Ectodermal cell (in vitro differentiated cells): Measurements from ENCODE around the gene ALDH3B1.

Source experiments
- H3K27ac ChIP-seq: 2 replicates; pipeline ENCODE4 v1.7.0; 2013; ENCODE audit warnings: mild to moderate bottlenecking, low read depth, low read length; ENCODE audit not compliant: insufficient read depth, poor library complexity, severe bottlenecking
- H3K27me3 ChIP-seq: 2 replicates; pipeline ENCODE4 v1.7.0; 2013; ENCODE audit warnings: mild to moderate bottlenecking, low read length; ENCODE audit not compliant: insufficient read depth, control insufficient read depth, poor library complexity, severe bottlenecking
- H3K36me3 ChIP-seq: one replicate; pipeline ENCODE4 v1.7.0; 2013; ENCODE audit warnings: low read length; ENCODE audit not compliant: control insufficient read depth, insufficient read depth
- H3K4me1 ChIP-seq: one replicate; pipeline ENCODE4 v1.7.0; 2013; ENCODE audit warnings: low read length; ENCODE audit not compliant: control insufficient read depth, insufficient read depth
- H3K4me3 ChIP-seq: 2 replicates; pipeline ENCODE4 v1.7.0; 2013; ENCODE audit warnings: low read depth, low read length, control low read depth; ENCODE audit not compliant: insufficient read depth
- H3K9me3 ChIP-seq: 2 replicates; pipeline ENCODE4 v1.7.0; 2013; ENCODE audit warnings: mild to moderate bottlenecking, low read length, moderate library complexity; ENCODE audit not compliant: control insufficient read depth
- WGBS, 2 experiments: methylation state at CpG; one replicate each; pipeline ENCODE4 v1.1.7; 2013; ENCODE audit warnings: missing lambda C conversion rate in 2 of 2; 5-methylcytosine and 5-hydroxymethylcytosine counted together

ALDH3B1 gene

GRCh38 chr11:68014947-68015447, 4.9 kb downstream of the ALDH3B1 start:
- WGBS, 2 experiments: 93 to 94% methylated on average over 19 of the region's 19 CpGs
- Histone ChIP-seq H3K27ac (no peak overlapping the region), H3K36me3 (no peaks in the 10 kb centered on the region), H3K4me1 (peaks cover 25% of the 10 kb centered on the region), H3K27me3 (no peaks in the 10 kb centered on the region), H3K4me3 (no peak overlapping the region), H3K9me3 (no peaks in the 10 kb centered on the region)

DNA sequence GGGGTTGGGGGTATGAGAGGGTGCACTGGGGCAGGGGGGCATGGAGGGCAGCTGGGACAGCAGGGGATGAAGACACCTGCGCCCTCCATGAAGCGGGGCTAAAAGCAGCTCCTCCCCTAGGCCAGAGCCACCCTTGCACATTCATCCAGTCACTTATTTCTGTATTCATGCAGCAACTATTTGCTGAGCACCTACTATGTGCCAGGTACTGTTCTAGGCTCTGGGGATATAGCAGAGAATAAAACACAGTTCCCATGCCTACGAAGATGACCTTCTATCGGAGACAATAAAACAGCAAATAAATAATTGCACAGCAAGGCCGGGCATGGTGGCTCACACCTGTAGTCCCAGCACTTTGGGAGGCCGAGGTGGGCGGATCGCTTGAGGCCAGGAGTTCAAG, 5.3 kb downstream of the ALDH3B1 start:
- 92% methylated on average over 8 of the region's 8 CpGs for WGBS, 2 experiments
- Histone ChIP-seq H3K27me3 (no peaks in the 10 kb centered on the region), H3K4me1 (peaks cover 25% of the 10 kb centered on the region), H3K36me3 (no peaks in the 10 kb centered on the region), H3K4me3 (no peak overlapping the region), H3K27ac (no peak overlapping the region), H3K9me3 (no peaks in the 10 kb centered on the region)

DNA sequence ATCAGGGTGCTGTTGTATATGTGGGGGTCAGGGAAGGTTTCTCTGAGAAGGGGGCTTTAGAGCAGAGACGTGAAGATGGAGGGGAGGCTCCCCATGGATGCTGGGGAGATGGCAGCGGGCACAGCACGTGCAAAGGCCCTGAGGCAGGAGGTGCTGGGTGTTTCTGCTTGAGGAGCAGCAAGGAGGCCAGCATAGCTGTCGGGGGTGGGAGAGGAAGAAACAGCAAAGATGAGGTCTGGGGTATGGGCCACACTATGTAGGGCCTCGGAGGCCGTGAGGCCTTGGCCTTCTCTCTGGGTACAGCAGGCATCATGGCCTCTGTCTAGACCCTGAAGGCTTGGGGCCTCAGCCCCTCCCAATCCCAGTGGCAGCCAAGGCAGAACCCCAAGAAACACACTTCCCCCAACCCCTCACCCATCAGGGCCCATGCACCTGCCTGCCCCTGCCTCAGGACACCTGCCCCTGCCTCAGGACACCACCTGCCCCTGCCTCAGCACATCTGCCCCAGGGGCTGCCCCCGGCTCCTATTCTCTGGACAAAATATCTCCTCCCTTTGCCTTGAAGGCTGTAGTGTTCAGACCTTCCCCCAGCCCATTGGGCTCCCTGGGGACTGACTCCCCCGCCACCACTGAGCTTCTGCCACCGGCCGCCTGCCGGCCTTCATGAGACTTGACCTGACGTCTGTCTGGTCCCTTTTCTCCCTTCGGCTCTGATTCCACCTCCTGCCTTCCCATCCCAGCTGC, 6.2 kb downstream of the ALDH3B1 start:
- H3K36me3 ChIP-seq: no peaks in the 10 kb centered on the region
- no peaks in the 10 kb centered on the region for H3K27me3 ChIP-seq
- no peak overlapping the region for H3K4me3 ChIP-seq
- peaks cover 25% of the 10 kb centered on the region for H3K4me1 ChIP-seq
- no peak overlapping the region for H3K27ac ChIP-seq
- 73 to 74% methylated on average over 13 of the region's 13 CpGs for WGBS, 2 experiments
- no peaks in the 10 kb centered on the region for H3K9me3 ChIP-seq

DNA sequence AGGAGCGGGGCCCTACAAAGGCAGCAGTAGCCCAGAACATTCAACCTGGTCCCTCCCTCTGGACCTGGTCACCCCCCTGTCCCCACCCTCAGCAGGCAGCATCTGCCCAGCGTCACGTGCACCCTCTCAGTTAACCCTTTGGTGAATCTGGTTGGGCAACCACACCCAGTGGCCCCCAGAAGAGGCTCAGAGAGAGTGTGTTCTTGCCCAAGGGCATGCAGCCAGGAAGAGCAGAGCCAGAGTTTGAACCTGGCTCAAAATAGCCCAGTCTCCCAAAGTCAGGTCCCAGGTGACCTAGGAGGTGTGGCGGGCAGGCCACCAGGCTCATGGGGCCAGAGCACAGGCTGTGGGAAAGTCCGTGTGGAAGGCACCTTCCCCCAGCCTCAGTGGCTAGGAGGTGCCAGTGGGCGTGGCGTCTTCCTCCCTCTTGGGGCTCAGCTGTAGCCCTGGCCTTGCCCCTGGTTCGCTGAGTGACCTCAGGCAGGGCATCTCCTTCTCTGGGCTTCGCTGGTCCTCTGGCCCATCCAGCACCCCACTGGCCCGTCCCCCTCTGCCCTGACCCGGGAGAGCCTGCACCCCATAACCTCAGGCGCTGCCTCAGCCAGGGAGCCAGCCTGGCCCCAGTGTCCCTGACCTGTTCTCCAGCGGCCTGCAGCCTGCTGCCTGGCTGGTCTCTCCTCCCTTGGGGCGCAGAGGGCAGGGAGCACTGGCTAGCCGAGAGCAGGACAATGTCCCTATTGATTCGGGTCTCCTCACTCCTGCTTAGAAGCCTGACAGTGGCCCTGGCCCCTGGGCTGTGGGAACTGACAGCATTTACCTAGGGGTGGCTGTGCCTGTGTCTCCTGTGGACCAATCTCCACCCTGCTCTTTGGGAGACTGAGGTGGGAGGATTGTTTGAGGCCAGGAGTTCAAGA, 7.0 kb downstream of the ALDH3B1 start:
- Histone ChIP-seq H3K27ac (no peak overlapping the region), H3K9me3 (no peaks in the 10 kb centered on the region), H3K36me3 (no peaks in the 10 kb centered on the region), H3K27me3 (no peaks in the 10 kb centered on the region), H3K4me3 (no peak overlapping the region), H3K4me1 (peaks cover 19% of the 10 kb centered on the region)
- 76 to 78% methylated on average over 16 of the region's 16 CpGs for WGBS, 2 experiments

- no peaks in the 10 kb centered on the region for H3K27me3 ChIP-seq
- peaks cover 13% of the 10 kb centered on the region for H3K4me1 ChIP-seq
- no peak overlapping the region for H3K4me3 ChIP-seq
- no peaks in the 10 kb centered on the region for H3K9me3 ChIP-seq
- H3K36me3 ChIP-seq: no peaks in the 10 kb centered on the region
- 91 to 93% methylated on average over 26 to 27 of the region's 27 CpGs for WGBS, 2 experiments
- H3K27ac ChIP-seq: no peak overlapping the region
These were observed 8.0 kb downstream of the ALDH3B1 start for GRCh38 chr11:68017980-68018729.

DNA sequence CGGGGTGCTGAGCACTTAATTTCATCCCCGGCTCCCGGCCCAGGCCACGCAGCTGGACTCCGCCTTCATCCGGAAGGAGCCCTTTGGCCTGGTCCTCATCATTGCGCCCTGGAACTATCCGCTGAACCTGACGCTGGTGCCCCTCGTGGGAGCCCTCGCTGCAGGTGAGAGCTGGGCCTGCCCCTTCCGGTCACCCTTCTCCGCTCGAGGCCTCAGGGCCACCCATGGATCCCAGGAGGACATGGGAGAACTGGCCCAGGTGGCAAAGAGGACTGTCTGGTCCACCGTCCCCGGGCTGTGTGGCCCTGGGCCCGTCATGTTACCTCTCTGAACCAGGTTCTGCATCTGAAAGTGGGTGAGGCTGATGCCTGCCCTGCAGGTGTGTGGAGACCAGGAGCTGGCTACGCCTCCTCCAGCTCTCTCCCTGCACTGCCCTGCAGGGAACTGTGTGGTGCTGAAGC, 8.6 kb downstream of the ALDH3B1 start:
- 94 to 95% methylated on average over 18 of the region's 18 CpGs for WGBS, 2 experiments

GRCh38 chr11:68019486-68019885, 9.4 kb downstream of the ALDH3B1 start:
- WGBS, 2 experiments: 95% methylated on average over 12 of the region's 12 CpGs
- H3K4me1 ChIP-seq: peaks cover 13% of the 10 kb centered on the region

More for the DNA sequence above, 8.6 kb downstream of the ALDH3B1 start:
- H3K4me1 ChIP-seq: peaks cover 13% of the 10 kb centered on the region
- no peaks in the 10 kb centered on the region for H3K27me3 ChIP-seq
- no peaks in the 10 kb centered on the region for H3K9me3 ChIP-seq
- H3K4me3 ChIP-seq: no peak overlapping the region
- no peaks in the 10 kb centered on the region for H3K36me3 ChIP-seq
- H3K27ac ChIP-seq: no peak overlapping the region

DNA sequence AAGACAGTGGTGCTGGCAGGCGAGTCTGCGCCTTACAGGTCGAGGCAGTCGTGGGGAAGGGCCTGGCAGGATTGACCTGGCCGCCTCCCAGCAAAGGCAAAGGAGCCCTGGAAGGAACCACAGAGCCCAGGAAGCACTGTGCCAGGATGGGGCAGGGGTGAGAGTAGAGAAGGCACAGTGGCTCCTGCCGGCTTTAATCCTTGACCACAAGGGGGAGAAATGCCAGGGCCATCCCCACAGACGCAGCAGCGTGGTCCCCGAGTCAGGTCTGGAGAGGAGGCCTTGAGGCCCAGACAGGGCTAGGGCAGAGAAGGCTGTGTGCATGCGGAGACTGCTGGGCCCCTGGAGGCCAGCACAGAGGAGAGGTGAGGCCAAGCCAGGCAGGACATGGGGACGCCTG, 10.4 kb downstream of the ALDH3B1 start:
- 52 to 55% methylated on average over 11 of the region's 11 CpGs for WGBS, 2 experiments
- Histone ChIP-seq H3K4me3 (no peak overlapping the region), H3K36me3 (no peaks in the 10 kb centered on the region), H3K9me3 (no peaks in the 10 kb centered on the region), H3K4me1 (peaks cover 13% of the 10 kb centered on the region), H3K27me3 (no peaks in the 10 kb centered on the region), H3K27ac (no peak overlapping the region)

More at GRCh38 chr11:68019486-68019885, 9.4 kb downstream of the ALDH3B1 start:
- no peaks in the 10 kb centered on the region for H3K36me3 ChIP-seq
- no peaks in the 10 kb centered on the region for H3K27me3 ChIP-seq
- no peaks in the 10 kb centered on the region for H3K9me3 ChIP-seq
- H3K27ac ChIP-seq: no peak overlapping the region
- H3K4me3 ChIP-seq: no peak overlapping the region

- Histone ChIP-seq H3K4me1 (peaks cover 13% of the 10 kb centered on the region), H3K9me3 (no peaks in the 10 kb centered on the region), H3K4me3 (no peak overlapping the region), H3K27me3 (no peaks in the 10 kb centered on the region), H3K36me3 (no peaks in the 10 kb centered on the region), H3K27ac (no peak overlapping the region)
- 72 to 73% methylated on average over 27 of the region's 27 CpGs for WGBS, 2 experiments
These were observed 11.2 kb downstream of the ALDH3B1 start for GRCh38 chr11:68021167-68021787.
